Endothelial cell of umbilical vein (primary cell): ENCODE results near the gene VAV2. TPM values are rescaled to one million over a fixed set of nuclear protein-coding genes. Genes with fewer than 3 reads are reported as not detected.

ENCODE experiments used
- BruUV-seq: library from RNA; stranded (reverse); fragments of 400-500 nt; replicated peaks from 2 replicates; lab custom pipeline; 2021; lab: Mats Ljungman, UMichigan
- CTCF ChIA-PET: fragments of 300-600, 350-600 bp; sonication (Branson Sonifier 250); formaldehyde crosslinking; loops from one replicate; lab custom pipeline; 2021; ENCODE audit warnings: antibody characterized with exemption, inconsistent platforms; lab: Charles Lee
- POLR2A ChIA-PET: fragments of 300-600, 350-600 bp; sonication (Branson Sonifier 250); formaldehyde crosslinking; loops from one replicate; lab custom pipeline; 2021; ENCODE audit warnings: antibody characterized with exemption, inconsistent platforms; lab: Charles Lee
- DNase-seq: peaks from one replicate; pipeline ENCODE4 v3.0.0-alpha.2; 2011; ENCODE audit warnings: low read depth, low spot score
- FAIRE-seq: peaks from 2 replicates; lab custom pipeline; 2011; peaks lifted over from hg19 to GRCh38; lab: Jason Lieb, UNC
- H2AFZ ChIP-seq: 2 replicates; pipeline ENCODE4 v1.6.0; 2012; ENCODE audit warnings: low read depth, low read length, control low read depth, inconsistent platforms
- H3K27ac ChIP-seq: 2 replicates; pipeline ENCODE4 v1.5.1; 2011; ENCODE audit warnings: low read depth, mild to moderate bottlenecking, control low read depth, low read length, moderate library complexity; ENCODE audit not compliant: insufficient read depth
- H3K27me3 ChIP-seq, 2 experiments: 2 replicates each; pipeline versions ENCODE4 v1.6.0 to v1.6.1; 2011; ENCODE audit warnings: low read length in 2 of 2, mixed read lengths in 1 of 2; ENCODE audit not compliant: control insufficient read depth in 2 of 2, insufficient read depth in 2 of 2
- H3K36me3 ChIP-seq, 2 experiments: 2 replicates in 1 of 2; 3 replicates in 1 of 2; pipeline ENCODE4 v1.5.1; 2011; ENCODE audit warnings: low read length in 2 of 2, mild to moderate bottlenecking in 1 of 2, moderate library complexity in 1 of 2; ENCODE audit not compliant: control insufficient read depth in 2 of 2, insufficient read depth in 2 of 2; ENCODE audit errors: extremely low read depth in 1 of 2
- H3K4me1 ChIP-seq: 3 replicates; pipeline ENCODE4 v1.5.1; 2011; ENCODE audit warnings: mild to moderate bottlenecking, low read length; ENCODE audit not compliant: control insufficient read depth, insufficient read depth; ENCODE audit errors: extremely low read depth
- H3K4me2 ChIP-seq: 2 replicates; pipeline ENCODE4 v1.6.1; 2011; ENCODE audit warnings: low read length, control low read depth, mixed read lengths; ENCODE audit not compliant: insufficient read depth
- H3K4me3 ChIP-seq, 3 experiments: fragments of 200-600 bp in 1 of 3; sonication (generic), shearing (Covaris generic) in 1 of 3; replicated peaks in 1 of 3; 2 replicates each; pipeline ENCODE4 v1.5.1; 2011 to 2016; ENCODE audit warnings: control low read depth in 3 of 3, low read length in 3 of 3, mild to moderate bottlenecking in 2 of 3, inconsistent platforms in 1 of 3, low read depth in 1 of 3, moderate library complexity in 1 of 3; ENCODE audit not compliant: insufficient read depth in 1 of 3
- H3K79me2 ChIP-seq: 2 replicates; pipeline ENCODE4 v1.6.0; 2012; ENCODE audit warnings: low read length, inconsistent platforms; ENCODE audit not compliant: control insufficient read depth, insufficient read depth
- H3K9ac ChIP-seq: replicated peaks from 2 replicates; pipeline ENCODE3; 2011; ENCODE audit warnings: low read length, control low read depth; ENCODE audit not compliant: insufficient read depth; ENCODE audit errors: extremely low read depth
- H3K9me1 ChIP-seq: replicated peaks from 3 replicates; pipeline ENCODE4 v1.6.0; 2011; ENCODE audit warnings: mild to moderate bottlenecking, low read length; ENCODE audit not compliant: control insufficient read depth, insufficient read depth; ENCODE audit errors: extremely low read depth
- H3K9me3 ChIP-seq: replicated peaks from 2 replicates; pipeline ENCODE4 v1.5.1; 2012; ENCODE audit warnings: low read length, inconsistent platforms; ENCODE audit not compliant: control insufficient read depth, insufficient read depth
- H4K20me1 ChIP-seq: replicated peaks from 2 replicates; pipeline ENCODE3; 2011; ENCODE audit warnings: mild to moderate bottlenecking, low read length; ENCODE audit not compliant: control insufficient read depth, insufficient read depth; ENCODE audit errors: extremely low read depth
- CTCF ChIP-seq, 2 donors: IDR thresholded peaks; 1 replicate in 1 of 2; 2 replicates in 1 of 2; pipeline ENCODE4 v1.5.1; 2011; ENCODE audit warnings: low read length in 2 of 2, mild to moderate bottlenecking in 2 of 2, moderate library complexity in 2 of 2, control low read depth in 1 of 2, inconsistent platforms in 1 of 2, low read depth in 1 of 2; ENCODE audit not compliant: insufficient read depth in 1 of 2; ENCODE audit errors: extremely low read depth in 1 of 2
- EZH2 ChIP-seq: IDR thresholded peaks from 2 replicates; pipeline ENCODE4 v1.6.1; 2012; ENCODE audit warnings: borderline replicate concordance, low read depth, mild to moderate bottlenecking, moderate library complexity, low read length, inconsistent platforms; ENCODE audit not compliant: severe bottlenecking
- FOS ChIP-seq: IDR thresholded peaks from 2 replicates; pipeline ENCODE4 v1.6.1; 2011; ENCODE audit warnings: mild to moderate bottlenecking, low read length, moderate library complexity, borderline replicate concordance; ENCODE audit not compliant: insufficient read depth
- dilution Hi-C: fragments of 300-500 bp; cut with MboI; formaldehyde crosslinking; loops from one replicate; pipeline ENCODE4 v1.15.0; 2019; ENCODE audit warnings: low sequenced_read_pairs; ENCODE audit not compliant: extremely low pct_ligation_motif_present
- intact Hi-C: fragments of 100-400 bp; cut with micrococcal nuclease; formaldehyde crosslinking; loops from one replicate; pipeline ENCODE4 v1.10.0; 2022
- polyA plus RNA-seq, 4 experiments: library from polyadenylated mRNA; depleted of rRNA in 3 of 4; stranded (reverse) in 3 of 4; unstranded in 1 of 4; fragments of >200 nt; gene quantifications; 2 replicates each; pipeline versions ENCODE4 v1.2.1 to v1.2.3, GENCODE V29; 2011 to 2012; ENCODE audit warnings: missing spikeins in 1 of 4
- total RNA-seq: library from RNA; stranded (reverse); gene quantifications from 2 replicates; pipeline ENCODE4 v1.2.3, GENCODE V29; 2021

VAV2 gene
- total and polyA plus RNA-seq, 2 donors (not counting 3 experiments of a cell fraction or from before 2014, with no cell fraction given), result 10.6 to 30.6 TPM

GRCh38 chr9:133955821-133956411 lies 36.2 kb downstream of the VAV2 start:
- no peaks in the 10 kb centered on the region for H3K9me3 ChIP-seq
- peak in 1 of 2 donors; percentile 26 for TF ChIP-seq CTCF (IDR thresholded peaks at IDR 0.05; ENCODE audit: extremely low read depth in 1 of 2, insufficient read depth in 1 of 2, low read depth in 1 of 2, low read length in 2 of 2)
- TF ChIP-seq FOS, result no peak
- no peak for TF ChIP-seq EZH2
- ChIA-PET CTCF (interaction anchor here (0.9 to 3.0 kb wide), 9 partner anchors 8 to 174 kb away, joined by 3 to 20 read pairs (median 8); no protein-coding TSS in a partner anchor), POLR2A (no interaction called here)
- peak overlapping the region; percentile 73 for H3K9ac ChIP-seq
- H3K4me3 ChIP-seq, result peak overlapping the region in 1 of 3 experiments; percentile 1
- no peaks in the 10 kb centered on the region for H3K27me3 ChIP-seq
- no TSS peak for BruUV-seq
- dilution Hi-C loops, result no loop called here
- H4K20me1 ChIP-seq, result no peaks in the 10 kb centered on the region
- DNase-seq, result peak; percentile 56
- peaks cover 47% of the 10 kb centered on the region for H3K79me2 ChIP-seq
- no peaks in the 10 kb centered on the region for H3K36me3 ChIP-seq
- H3K27ac ChIP-seq, result peak overlapping the region; percentile 69
- H2AFZ ChIP-seq, result no peak overlapping the region
- peak overlapping the region; percentile 78 for H3K4me2 ChIP-seq
- H3K9me1 ChIP-seq, result no peaks in the 10 kb centered on the region
- H3K4me1 ChIP-seq, result peaks cover 35% of the 10 kb centered on the region
- FAIRE-seq, result peak; percentile 84
- intact Hi-C loops, result loop anchor here (1.0 to 2.0 kb wide), 3 partner anchors 12 to 167 kb away; no protein-coding TSS in a partner anchor
